ENCODE measurements around the gene NRG4. TPM values are rescaled to one million over a fixed set of nuclear protein-coding genes. Genes with fewer than 3 reads are reported as not detected.
"Not testable (repeated sequence)": the region's sequence is repeated elsewhere in the genome, so short reads cannot be mapped to it uniquely, and the experiment has no call there.

The NRG4 gene
- total RNA-seq, 1 experiment from 2014 or later: 6.3 TPM

DNA sequence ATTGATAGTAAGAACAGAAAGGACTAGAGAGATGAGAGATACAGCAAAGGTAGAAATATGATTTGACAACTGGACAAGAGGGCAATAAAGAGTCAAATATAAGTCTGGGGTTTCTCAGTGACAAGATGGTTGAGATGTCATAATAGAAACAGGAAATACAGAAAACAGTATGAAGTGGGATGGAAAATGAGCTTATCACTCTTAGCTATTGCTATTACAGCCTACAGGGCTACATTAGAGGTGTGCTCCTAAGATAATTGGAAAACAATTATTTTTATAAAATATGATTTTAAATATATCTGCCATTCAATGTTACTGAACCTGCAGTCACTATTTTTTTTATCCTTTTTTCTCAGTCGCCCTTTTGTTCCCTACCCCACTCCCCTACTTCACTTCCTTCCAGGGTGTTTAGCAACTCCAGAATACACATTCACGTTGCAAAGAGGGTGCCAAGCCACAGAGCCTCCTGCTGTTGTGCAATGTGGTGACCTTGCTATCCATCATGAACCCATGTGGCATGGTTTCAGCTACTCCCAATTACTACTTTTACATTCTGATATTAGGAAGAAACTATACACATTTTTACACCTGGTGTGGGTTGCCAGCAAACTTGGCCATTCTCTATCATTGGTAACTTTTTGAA lies 6.0 kb downstream of the NRG4 start:
- in situ Hi-C loops (cut with HindIII; ENCODE audit: low pct_unique_long_range_greater_than_20kb, low sequenced_read_pairs): no loop called here
- DNase-seq (ENCODE audit: low read depth, low spot score): peak; percentile 55

DNA sequence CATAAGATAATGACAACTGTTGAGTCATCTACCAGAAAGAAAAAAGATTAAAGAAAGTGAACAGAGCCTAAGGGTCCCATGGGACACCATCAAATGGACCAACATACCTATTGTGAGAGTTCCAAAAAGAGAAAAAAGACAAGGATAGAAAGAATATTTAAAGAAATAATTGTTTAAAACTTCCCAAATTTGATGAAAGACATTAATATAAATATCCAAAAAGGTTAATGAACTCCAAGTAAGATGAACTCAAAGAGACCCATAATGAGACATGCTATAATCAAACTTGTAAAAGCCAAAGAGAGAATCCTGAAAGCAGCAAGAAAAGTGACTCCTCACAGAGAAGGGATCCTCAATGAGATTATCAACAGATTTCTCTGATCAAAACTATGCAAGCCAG lies 8.9 kb downstream of the NRG4 start:
- in situ Hi-C loops (cut with HindIII; ENCODE audit: low pct_unique_long_range_greater_than_20kb, low sequenced_read_pairs): no loop called here
- no peak for DNase-seq (ENCODE audit: low read depth, low spot score)

DNA sequence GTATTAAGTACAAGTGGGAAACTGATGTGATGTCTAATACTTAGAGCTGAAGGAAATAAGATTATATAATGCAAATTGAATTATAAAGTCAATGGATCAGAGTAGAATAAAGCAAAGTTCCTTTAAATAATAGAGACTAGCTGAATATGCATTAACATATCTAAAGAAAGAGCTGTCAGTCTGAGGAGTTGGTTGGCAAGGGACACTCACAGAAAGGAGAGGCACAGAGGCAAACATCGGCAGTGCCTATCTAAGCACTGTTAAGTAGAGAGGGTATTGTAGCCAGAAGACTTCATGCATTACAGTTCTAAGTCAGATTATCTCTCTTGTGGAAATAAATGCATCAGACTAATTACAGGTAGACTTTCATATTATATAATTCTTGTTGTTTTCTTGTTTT lies 16.6 kb downstream of the NRG4 start:
- in situ Hi-C loops (cut with HindIII; ENCODE audit: low pct_unique_long_range_greater_than_20kb, low sequenced_read_pairs): no loop called here
- no peak for DNase-seq (ENCODE audit: low read depth, low spot score)

DNA sequence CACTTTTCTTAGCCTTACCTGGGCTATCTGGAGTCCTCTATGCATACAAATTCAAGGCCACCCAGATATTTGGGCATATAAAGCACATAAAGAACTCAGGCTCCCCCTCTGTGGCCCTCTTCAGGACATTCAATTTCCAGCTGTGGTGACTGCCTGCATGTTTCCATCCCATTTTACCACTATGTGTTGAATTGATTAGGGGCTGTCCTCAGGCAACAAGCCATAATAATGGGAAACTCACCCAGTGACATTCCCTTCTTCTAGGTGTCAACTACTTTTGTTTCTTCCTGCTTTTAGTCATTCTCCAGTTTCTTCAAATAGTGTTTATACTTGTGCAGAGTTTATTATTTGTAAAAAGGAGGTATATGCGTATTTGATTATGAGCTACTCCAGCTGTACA lies 18.0 kb downstream of the NRG4 start:
- in situ Hi-C loops (cut with HindIII; ENCODE audit: low pct_unique_long_range_greater_than_20kb, low sequenced_read_pairs): no loop called here
- DNase-seq (ENCODE audit: low read depth, low spot score): no peak

DNA sequence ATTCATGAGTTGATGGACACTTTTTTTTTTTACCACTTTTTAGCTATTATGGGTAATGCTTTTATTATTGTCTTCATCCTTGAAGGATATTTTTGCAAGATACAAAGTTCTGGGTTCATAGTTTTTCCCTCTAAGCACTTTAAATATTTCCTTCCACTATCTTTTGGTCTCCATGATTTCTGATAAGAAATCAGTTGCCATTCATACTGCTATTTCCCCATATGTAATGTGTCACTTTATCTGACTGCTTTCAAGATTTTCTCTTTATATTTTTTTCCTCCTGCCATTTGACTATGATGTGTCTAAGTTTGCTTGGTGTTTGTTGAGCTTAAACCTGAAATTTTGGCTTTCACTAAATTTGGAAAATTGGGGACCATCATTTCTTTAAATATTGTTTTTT lies 19.3 kb downstream of the NRG4 start:
- in situ Hi-C loops (cut with HindIII; ENCODE audit: low pct_unique_long_range_greater_than_20kb, low sequenced_read_pairs): no loop called here
- DNase-seq (ENCODE audit: low read depth, low spot score): no peak

DNA sequence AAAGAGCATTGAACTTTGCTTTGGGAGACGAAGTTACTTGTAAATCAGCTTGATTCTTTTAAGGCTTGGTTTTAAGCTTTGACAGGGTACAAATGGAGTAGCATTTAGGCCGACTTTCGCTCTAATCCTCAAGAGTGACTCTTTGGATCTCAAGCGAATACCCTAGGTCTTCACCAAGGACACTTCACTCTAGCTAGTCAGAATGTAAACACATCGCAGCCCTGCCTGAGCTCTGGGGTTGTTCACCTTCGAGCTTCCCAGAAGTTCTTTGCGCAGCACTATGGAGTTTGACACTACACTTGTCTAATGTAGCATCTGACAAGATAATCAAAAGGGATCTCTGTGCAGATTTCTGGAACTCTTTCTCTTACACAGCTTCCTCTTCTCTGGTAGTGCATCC lies 22.3 kb downstream of the NRG4 start:
- in situ Hi-C loops (cut with HindIII; ENCODE audit: low pct_unique_long_range_greater_than_20kb, low sequenced_read_pairs): no loop called here
- DNase-seq (ENCODE audit: low read depth, low spot score): no peak

DNA sequence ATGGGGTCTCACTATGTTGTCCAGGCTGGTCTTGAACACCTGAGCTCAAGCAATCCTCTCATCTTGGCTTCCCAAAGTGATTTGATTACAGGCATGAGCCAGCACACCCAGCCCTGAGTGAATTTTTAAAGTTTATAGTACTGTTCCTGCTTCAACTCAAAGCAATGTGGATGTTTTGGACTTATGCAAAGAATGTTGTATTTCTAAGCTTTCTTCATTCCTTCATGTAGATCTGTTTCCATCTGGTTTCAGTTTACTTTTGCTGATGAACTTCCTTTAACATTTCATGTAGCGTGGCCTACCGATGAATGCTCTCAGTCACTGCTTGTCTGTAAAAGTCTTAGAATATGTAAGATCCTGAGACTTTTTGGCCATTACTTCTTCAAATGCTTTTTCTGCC lies 23.2 kb downstream of the NRG4 start:
- in situ Hi-C loops (cut with HindIII; ENCODE audit: low pct_unique_long_range_greater_than_20kb, low sequenced_read_pairs): no loop called here
- no peak for DNase-seq (ENCODE audit: low read depth, low spot score)

DNA sequence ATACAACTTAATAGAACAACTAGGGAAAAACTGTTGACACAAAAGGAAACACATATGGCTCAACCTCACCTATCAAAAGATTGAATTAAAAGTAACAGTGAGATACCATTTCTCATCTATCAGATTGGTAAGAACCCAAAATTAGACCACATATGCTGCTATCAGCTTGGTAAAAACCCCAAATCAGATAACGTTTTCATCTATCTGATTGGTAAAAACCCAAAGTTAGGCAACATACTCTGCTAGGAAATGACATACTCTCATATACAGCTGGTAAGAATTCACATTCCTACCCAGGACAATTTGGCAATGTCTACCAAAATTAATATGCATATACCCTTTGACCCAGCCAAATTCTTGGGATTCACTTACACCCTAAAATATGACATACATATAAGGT lies 26.3 kb downstream of the NRG4 start:
- DNase-seq (ENCODE audit: low read depth, low spot score): no peak
- in situ Hi-C loops (cut with HindIII; ENCODE audit: low pct_unique_long_range_greater_than_20kb, low sequenced_read_pairs): no loop called here

DNA sequence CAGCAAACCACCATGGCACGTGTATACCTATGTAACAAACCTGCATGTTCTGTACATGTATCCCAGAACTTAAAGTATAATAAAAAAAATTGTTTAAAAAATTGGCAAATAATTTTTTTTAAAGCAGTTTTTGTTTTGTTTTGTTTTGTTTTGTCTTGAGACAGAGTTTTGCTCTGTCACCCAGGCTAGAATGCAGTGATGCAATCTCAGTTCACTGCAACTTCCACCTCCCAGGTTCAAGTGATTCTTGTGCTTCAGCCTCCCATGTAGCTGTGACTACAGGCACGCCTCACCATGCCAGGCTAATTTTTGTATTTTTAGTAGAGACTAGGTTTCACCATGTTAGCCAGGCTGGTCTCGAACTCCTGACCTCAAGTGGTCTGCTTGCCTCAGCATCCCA lies 27.5 kb downstream of the NRG4 start:
- in situ Hi-C loops (cut with HindIII; ENCODE audit: low pct_unique_long_range_greater_than_20kb, low sequenced_read_pairs); DNase-seq (ENCODE audit: low read depth, low spot score): not testable (repeated sequence)

DNA sequence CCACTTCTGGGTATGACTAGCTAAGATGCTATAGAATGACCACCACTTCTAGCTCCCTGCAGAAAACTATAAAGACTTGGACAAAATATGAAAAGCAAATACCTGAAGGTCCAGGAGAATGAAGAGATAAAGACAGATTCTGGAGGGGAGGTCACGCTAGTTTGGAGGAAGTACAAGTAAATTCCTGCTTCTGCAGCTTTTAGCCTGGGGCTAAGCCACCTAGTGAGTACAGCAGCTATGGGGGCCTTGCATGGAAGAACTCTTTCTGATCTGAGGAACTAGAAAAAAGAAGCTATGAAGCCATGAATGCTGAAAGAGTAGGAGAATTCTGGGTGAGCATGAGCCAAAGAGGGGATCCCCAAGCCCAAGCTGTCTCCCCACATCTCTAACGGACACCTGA lies 29.8 kb downstream of the NRG4 start:
- DNase-seq (ENCODE audit: low read depth, low spot score): no peak
- in situ Hi-C loops (cut with HindIII; ENCODE audit: low pct_unique_long_range_greater_than_20kb, low sequenced_read_pairs): no loop called here

DNA sequence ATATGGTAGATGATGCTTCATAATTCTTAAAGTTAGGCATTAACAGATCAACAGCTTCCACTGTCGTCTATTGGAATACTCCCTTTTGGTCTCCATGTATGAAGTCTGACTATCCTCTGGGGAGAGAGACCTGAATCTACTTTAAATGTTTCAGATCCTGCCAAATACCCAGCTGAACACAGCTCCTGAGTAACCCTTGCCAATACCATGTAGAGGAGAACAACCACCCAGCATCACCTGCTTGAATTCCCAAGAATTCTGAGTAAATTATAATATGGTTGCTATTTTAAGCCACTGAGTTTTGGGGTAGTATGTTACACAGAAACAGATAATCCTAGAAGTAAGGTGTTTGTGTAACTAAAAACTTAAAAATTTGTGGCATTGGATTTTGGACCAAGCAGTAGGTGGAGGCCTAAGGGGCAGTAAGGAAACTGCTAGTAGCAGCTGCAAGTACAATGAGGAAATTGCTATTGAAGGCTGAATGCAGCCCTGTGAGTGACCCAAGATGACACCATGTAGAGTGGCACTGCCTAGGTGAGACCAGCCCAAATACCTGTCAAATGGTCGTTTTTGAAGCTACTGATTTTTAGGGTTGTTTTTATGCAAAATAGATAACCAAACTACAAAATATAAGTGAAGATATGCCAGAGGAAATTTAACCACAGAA lies 30.9 kb downstream of the NRG4 start:
- in situ Hi-C loops (cut with HindIII; ENCODE audit: low pct_unique_long_range_greater_than_20kb, low sequenced_read_pairs): no loop called here
- DNase-seq (ENCODE audit: low read depth, low spot score): no peak

DNA sequence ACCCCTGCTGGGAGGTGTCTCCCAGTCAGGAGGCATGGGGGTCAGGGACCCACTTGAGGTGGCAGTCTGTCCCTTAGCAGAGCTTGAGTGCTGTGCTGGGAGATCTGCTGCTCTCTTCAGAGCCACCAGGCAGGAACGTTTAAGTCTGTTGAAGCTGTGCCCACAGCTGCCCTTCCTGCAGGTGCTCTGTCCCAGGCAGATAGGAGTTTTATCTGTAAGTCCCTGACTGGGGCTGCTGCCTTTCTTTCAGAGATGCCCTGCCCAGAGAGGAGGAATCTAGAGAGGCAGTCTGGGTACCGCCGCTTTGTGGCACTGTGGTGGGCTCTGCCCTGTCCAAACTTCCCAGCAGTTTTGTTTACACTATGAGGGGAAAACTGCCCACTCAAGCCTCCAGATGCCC lies 35.5 kb downstream of the NRG4 start:
- in situ Hi-C loops (cut with HindIII; ENCODE audit: low pct_unique_long_range_greater_than_20kb, low sequenced_read_pairs); DNase-seq (ENCODE audit: low read depth, low spot score): not testable (repeated sequence)

DNA sequence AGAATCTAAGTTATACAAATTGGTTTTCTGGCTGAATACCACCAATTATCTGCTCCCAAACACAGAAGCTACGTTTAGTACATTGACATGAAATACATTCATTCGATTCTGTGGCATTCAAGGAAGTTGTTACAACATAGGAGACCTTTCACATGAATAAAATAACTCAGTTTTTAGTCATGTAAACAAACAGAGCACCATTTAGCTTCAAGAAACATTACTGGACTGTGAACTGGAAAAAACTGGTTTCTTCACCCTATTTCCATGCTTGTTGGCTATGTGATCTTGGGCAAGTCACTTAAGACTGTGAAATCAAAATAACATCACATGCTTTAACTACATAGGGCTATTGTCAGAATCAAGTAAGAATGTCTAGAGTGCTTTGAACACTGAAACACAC lies 46.2 kb downstream of the NRG4 start:
- peak; percentile 56 for DNase-seq (ENCODE audit: low read depth, low spot score)

DNA sequence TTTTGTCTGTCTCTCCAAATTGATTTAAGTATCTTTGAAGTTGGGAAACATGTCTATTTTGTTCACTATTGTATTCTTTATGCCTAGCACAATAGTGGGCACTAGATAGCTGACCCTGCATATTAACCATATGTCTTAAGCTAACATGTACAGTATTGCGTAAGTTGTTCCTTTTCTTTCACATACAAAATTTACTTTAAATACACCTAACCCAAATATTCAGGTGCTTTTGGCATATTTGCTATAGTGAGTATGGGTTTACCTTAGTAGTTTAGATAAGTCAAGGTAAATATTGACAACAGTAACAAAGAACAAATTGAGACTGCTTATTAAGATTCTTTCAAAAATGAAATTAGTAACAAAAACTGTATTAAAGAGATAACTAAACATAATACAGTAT lies 50.9 kb downstream of the NRG4 start:
- in situ Hi-C loops (cut with HindIII; ENCODE audit: low pct_unique_long_range_greater_than_20kb, low sequenced_read_pairs): no loop called here
- no peak for DNase-seq (ENCODE audit: low read depth, low spot score)

More for the DNA sequence above, 46.2 kb downstream of the NRG4 start:
- in situ Hi-C loops (cut with HindIII; ENCODE audit: low pct_unique_long_range_greater_than_20kb, low sequenced_read_pairs): no loop called here

DNA sequence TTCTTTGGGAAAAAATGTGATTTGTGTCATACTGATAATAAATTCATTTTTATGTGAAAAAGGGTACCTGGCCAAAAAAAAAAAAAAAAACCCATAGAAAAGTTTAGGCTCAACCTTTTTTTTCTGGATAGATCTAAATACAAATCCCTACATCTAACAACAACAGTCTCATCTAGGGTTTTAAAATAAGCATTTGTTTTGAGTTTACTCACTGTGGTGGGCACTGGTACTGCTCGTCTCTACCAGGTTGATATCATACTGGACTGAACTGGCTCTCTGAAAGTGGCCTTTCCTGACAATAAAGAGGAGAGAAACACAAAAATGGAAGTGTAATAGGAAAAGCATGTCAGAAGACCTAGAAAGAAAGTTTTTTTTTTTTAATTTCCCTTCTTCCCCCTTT lies 56.5 kb downstream of the NRG4 start:
- in situ Hi-C loops (cut with HindIII; ENCODE audit: low pct_unique_long_range_greater_than_20kb, low sequenced_read_pairs): no loop called here
- no peak for DNase-seq (ENCODE audit: low read depth, low spot score)

DNA sequence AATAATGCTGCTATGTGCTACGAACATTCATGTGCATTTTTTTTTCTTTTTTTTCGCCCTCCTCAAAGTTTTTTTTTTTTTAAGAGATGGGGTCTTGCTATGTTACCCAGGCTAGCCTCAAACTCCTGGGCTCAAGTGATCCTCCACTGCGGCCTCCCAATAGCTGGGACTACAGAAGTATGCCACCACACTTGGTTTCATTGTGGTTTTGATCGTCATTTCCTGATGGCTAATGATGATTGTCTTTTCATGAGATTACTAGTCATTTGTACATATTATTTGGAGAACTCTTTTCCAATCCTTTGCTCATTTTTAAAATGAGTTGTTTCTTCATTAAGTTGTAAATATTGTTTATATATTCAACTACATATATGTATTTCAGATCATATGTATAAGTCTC lies 59.7 kb downstream of the NRG4 start:
- in situ Hi-C loops (cut with HindIII; ENCODE audit: low pct_unique_long_range_greater_than_20kb, low sequenced_read_pairs): no loop called here

DNA sequence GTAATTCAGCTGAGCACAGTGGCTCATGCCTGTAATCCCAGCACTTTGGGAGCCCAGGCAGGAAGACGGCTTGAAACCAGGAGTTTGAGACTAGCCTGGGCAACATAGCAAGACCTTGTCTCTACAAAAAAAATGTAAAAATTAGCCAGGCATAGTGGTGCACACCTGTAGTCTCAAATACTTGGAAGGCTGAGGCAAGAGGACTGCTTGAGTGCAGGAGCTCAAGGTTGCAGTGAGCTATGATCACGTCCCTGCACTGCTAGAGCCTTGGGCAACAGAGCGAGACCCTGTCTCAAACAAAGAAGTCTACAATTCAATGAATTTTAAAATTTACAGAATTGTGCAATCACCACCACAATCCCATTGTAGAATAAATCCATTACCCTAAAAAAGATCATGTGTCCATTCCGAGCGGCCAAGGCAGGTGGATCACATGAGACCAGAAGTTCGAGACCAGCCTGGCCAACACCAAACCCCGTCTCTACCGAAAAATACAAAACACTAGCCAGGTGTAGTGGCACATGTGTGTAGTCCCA lies 63.4 kb downstream of the NRG4 start:
- in situ Hi-C loops (cut with HindIII; ENCODE audit: low pct_unique_long_range_greater_than_20kb, low sequenced_read_pairs): no loop called here
- DNase-seq (ENCODE audit: low read depth, low spot score): no peak

More for the DNA sequence above, 59.7 kb downstream of the NRG4 start:
- DNase-seq (ENCODE audit: low read depth, low spot score): no peak

DNA sequence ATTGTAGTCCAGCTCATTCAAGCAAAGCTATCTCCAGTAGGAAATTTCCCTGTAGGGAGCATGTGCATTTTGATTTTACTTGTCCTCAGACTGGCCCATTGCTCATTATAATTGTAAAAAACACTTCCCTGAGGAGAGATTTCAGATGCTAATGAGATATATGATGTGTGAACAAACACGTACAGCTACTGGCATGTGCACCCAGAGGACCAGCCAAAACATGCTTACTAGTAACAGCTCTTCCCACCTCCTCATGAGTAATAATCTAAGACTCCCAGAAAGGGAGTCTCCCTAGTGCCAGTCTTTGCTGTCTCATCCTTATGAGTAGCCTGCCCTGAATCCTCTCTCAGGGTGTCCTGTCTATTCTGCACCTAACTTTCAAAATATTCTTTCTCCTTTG lies 65.1 kb downstream of the NRG4 start:
- DNase-seq (ENCODE audit: low read depth, low spot score): no peak
- in situ Hi-C loops (cut with HindIII; ENCODE audit: low pct_unique_long_range_greater_than_20kb, low sequenced_read_pairs): no loop called here

DNA sequence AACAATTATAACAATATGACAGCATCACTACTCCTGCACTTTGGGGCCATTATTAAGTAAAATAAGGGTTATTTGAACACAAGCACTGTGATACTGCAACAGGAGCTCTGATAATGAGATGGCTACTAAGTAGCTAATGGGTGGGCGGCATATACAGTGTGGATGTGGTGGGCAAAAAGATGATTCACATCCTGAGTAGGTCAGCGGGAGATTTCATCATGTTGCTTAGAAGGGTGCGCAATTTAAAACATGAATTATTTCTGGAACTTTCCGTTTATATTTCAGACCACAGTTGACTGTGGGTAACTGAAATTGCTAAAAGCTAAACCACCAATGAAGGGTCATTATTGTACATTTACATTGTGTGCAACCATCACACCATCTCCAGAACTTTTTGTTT lies 66.3 kb downstream of the NRG4 start:
- in situ Hi-C loops (cut with HindIII; ENCODE audit: low pct_unique_long_range_greater_than_20kb, low sequenced_read_pairs): no loop called here
- DNase-seq (ENCODE audit: low read depth, low spot score): no peak

Data from SK-MEL-5 (cell line).